Spleen (tissue), 11 donors: ENCODE measurements around the gene CCDC80. TPM values are rescaled to one million over a fixed set of nuclear protein-coding genes. Genes with fewer than 3 reads are reported as not detected.

ENCODE experiments used
- DNase-seq: peaks from one replicate; pipeline ENCODE4 v3.0.0-alpha.2; 2020
- H3K27ac ChIP-seq, 8 donors: fragments of 200-600 bp; sonication (generic) in 7 of 8; 1 replicate in 4 of 8; 2 replicates in 4 of 8; pipeline versions ENCODE4 v1.5.0 to v1.8.0; 2016 to 2021; ENCODE audit warnings: inconsistent platforms in 4 of 8, mild to moderate bottlenecking in 4 of 8, moderate library complexity in 1 of 8
- H3K27me3 ChIP-seq, 7 donors: fragments of 200-600 bp; sonication (generic) in 6 of 7; replicated peaks in 1 of 7; 1 replicate in 4 of 7; 2 replicates in 3 of 7; pipeline versions ENCODE4 v1.5.0 to v1.8.0; 2016 to 2021; ENCODE audit warnings: inconsistent platforms in 3 of 7, mild to moderate bottlenecking in 1 of 7
- H3K36me3 ChIP-seq, 6 donors: fragments of 200-600 bp; sonication (generic) in 5 of 6; 1 replicate in 4 of 6; 2 replicates in 2 of 6; pipeline versions ENCODE4 v1.5.0 to v1.8.0; 2016 to 2021; ENCODE audit warnings: inconsistent platforms in 2 of 6
- H3K4me1 ChIP-seq, 6 donors: fragments of 200-600 bp; sonication (generic) in 5 of 6; 1 replicate in 3 of 6; 2 replicates in 3 of 6; pipeline versions ENCODE4 v1.5.0 to v1.8.0; 2016 to 2021; ENCODE audit warnings: inconsistent platforms in 3 of 6
- H3K4me3 ChIP-seq, 8 donors: fragments of 200-600 bp; sonication (generic) in 7 of 8; 1 replicate in 4 of 8; 2 replicates in 4 of 8; pipeline versions ENCODE4 v1.5.0 to v1.8.0; 2016 to 2021; ENCODE audit warnings: inconsistent platforms in 4 of 8, mild to moderate bottlenecking in 4 of 8, moderate library complexity in 2 of 8
- H3K9me3 ChIP-seq, 8 donors: fragments of 200-600 bp; sonication (generic) in 7 of 8; 1 replicate in 4 of 8; 2 replicates in 4 of 8; pipeline versions ENCODE4 v1.5.0 to v1.8.0; 2016 to 2021; ENCODE audit warnings: inconsistent platforms in 4 of 8
- POLR2A ChIP-seq, 3 donors: fragments of 450-650 bp; IDR thresholded peaks; one replicate each; pipeline ENCODE4 v1.5.1; 2017; ENCODE audit warnings: antibody characterized with exemption in 3 of 3, mild to moderate bottlenecking in 1 of 3
- POLR2AphosphoS5 ChIP-seq, 3 donors: sonication (generic); formaldehyde crosslinking; IDR thresholded peaks; one replicate each; pipeline ENCODE4 v1.5.1; 2017; ENCODE audit warnings: antibody characterized with exemption in 3 of 3
- WGBS, 5 donors: extraction: QIAGEN DNeasy Blood & Tissue Kit in 3 of 5; methylation state at CpG; one replicate each; pipeline versions ENCODE4 v1.1.5 to v1.1.7; 2013 to 2018; 5-methylcytosine and 5-hydroxymethylcytosine counted together
- intact Hi-C: fragments of 100-400 bp; cut with DNase I; formaldehyde crosslinking; loops from one replicate; pipeline ENCODE4 v1.15.0; 2023; ENCODE audit warnings: low total_unique reads
- polyA plus RNA-seq, 3 donors: library from polyadenylated mRNA; stranded (reverse); fragments of 200-250 nt; gene quantifications; one replicate each; pipeline ENCODE4 v1.2.1, GENCODE V29; 2013
- total RNA-seq, 7 donors: library from RNA; depleted of rRNA in 3 of 7; stranded (reverse); fragments of >200 nt in 3 of 7; fragmentation: NEBNext Ultra II Directional in 4 of 7; extraction: Animal tissue kit (Norgen Biotek cat#: 25700) in 4 of 7; gene quantifications; one replicate each; pipeline versions ENCODE4 v1.1.0 to v1.2.1, GENCODE V29; 2016 to 2021
- TF ChIP-seq, protein P1 (sequence below), 11 experiments: fragments of 200-600 bp in 7 of 11; fragments of 450-650 bp in 4 of 11; sonication (generic) in 4 of 11; IDR thresholded peaks in 8 of 11; conservative IDR thresholded peaks in 3 of 11; 1 replicate in 7 of 11; 2 replicates in 4 of 11; pipeline versions ENCODE4 v1.4.0 to v1.8.0; 2016 to 2021; ENCODE audit warnings: antibody characterized with exemption in 11 of 11, inconsistent platforms in 4 of 11, mild to moderate bottlenecking in 1 of 11
- donor health status: healthy with polysubstance abuse.
- donor health status: DM: no; HTN: no; CAD: no; lungs with moderate emphysema.
- donor health status: DM: no; HTN: no; CAD: no.
- donor health status: Bipolar disorder and iron deficiency.
- donor health status: healthy.
- donor health status: DM: no; HTN: no; CAD: no.
- donor health status: DM: yes; HTN: yes; CAD: no.

CCDC80 gene
- total and polyA plus RNA-seq, 10 donors: 5.2 to 99.9 (median 31.5) TPM

DNA sequence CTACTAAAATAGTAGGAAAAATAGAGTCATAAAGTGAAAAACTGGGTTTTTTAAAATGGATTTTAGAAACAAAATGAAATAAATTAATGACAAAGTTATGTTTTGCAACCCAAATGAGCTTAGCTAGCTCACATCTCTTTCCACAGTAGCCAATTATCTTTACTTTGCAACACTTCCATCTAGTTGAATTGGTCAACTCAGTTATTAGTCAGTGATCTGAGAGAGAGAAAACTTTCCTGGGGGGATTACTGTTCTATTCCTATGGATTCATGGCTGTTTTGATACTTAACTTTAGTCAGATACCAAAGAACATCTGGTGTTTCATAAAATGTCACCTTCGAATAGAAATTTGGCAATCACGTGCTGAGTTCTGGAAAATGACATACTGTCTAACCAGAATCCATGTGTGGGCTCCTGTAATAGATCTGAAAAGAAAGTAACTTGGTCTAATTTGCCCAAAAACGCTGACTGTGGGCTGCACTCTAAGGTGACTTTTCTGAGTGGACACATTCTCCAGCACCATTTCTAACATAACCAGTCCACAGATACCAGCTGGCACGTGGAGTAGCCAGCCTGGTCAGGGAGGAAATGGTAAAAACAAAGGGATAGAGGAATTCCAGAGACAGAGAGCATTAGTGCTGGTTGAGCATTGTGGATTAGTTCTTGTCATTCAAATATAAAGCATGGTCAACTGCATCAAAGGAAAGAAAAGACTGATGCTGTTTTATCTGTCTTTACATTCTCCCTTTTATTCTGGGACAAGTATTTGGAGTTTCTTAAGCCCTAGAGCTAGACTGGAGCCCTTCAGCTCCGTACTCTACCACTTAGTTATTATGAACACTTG is 45.2 kb upstream of the CCDC80 start:
- H3K4me1 ChIP-seq: peaks cover 0 to 6% (median 0%) of the 10 kb centered on the region in 6 donors
- DNase-seq: no peak
- no peaks in the 10 kb centered on the region for H3K36me3 ChIP-seq
- no peak overlapping the region for H3K4me3 ChIP-seq
- H3K9me3 ChIP-seq: no peaks in the 10 kb centered on the region
- WGBS, 5 donors: 70 to 90% (median 86%) methylated on average over 5 of the region's 5 CpGs
- intact Hi-C loops: no loop called here
- no peaks in the 10 kb centered on the region for H3K27me3 ChIP-seq
- H3K27ac ChIP-seq: no peak overlapping the region
- TF ChIP-seq POLR2AphosphoS5 (IDR thresholded peaks at IDR 0.05): no peak
- TF ChIP-seq, protein P1, sequence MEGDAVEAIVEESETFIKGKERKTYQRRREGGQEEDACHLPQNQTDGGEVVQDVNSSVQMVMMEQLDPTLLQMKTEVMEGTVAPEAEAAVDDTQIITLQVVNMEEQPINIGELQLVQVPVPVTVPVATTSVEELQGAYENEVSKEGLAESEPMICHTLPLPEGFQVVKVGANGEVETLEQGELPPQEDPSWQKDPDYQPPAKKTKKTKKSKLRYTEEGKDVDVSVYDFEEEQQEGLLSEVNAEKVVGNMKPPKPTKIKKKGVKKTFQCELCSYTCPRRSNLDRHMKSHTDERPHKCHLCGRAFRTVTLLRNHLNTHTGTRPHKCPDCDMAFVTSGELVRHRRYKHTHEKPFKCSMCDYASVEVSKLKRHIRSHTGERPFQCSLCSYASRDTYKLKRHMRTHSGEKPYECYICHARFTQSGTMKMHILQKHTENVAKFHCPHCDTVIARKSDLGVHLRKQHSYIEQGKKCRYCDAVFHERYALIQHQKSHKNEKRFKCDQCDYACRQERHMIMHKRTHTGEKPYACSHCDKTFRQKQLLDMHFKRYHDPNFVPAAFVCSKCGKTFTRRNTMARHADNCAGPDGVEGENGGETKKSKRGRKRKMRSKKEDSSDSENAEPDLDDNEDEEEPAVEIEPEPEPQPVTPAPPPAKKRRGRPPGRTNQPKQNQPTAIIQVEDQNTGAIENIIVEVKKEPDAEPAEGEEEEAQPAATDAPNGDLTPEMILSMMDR (IDR thresholded peaks at IDR 0.05 in 8 of 11, conservative IDR thresholded peaks at IDR 0.05 in 3 of 11): no peak
- TF ChIP-seq POLR2A (IDR thresholded peaks at IDR 0.05): no peak

DNA sequence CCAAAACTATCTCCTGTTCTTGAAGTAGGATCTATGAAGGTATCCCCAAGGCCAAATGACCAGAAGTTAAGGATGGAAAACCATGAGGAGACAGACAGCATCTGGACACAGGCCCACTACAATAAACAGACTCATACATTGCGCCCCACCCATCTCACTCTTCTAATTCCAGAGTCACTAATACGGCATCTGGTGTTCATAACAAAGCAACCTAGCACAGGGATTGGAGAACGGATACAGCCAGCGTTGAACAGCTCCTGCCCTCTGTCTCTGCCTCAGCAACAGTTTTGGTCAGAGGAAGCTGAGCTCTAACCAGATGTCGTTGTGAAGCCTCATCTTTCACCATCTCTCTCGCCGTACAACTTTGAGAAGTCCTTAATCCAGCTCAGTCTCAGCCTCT is 44.5 kb upstream of the CCDC80 start:
- Histone ChIP-seq H3K4me3 (no peak overlapping the region), H3K27me3 (no peaks in the 10 kb centered on the region), H3K27ac (no peak overlapping the region), H3K36me3 (no peaks in the 10 kb centered on the region), H3K4me1 (peaks cover 0 to 6% (median 0%) of the 10 kb centered on the region in 6 donors), H3K9me3 (no peaks in the 10 kb centered on the region)
- TF ChIP-seq, protein P1 (IDR thresholded peaks at IDR 0.05 in 8 of 11, conservative IDR thresholded peaks at IDR 0.05 in 3 of 11): no peak
- TF ChIP-seq POLR2AphosphoS5 (IDR thresholded peaks at IDR 0.05) (no peak), POLR2A (IDR thresholded peaks at IDR 0.05) (no peak)
- 88 to 95% (median 93%) methylated on average over 7 of the region's 7 CpGs for WGBS, 5 donors
- intact Hi-C loops: no loop called here
- DNase-seq: no peak

DNA sequence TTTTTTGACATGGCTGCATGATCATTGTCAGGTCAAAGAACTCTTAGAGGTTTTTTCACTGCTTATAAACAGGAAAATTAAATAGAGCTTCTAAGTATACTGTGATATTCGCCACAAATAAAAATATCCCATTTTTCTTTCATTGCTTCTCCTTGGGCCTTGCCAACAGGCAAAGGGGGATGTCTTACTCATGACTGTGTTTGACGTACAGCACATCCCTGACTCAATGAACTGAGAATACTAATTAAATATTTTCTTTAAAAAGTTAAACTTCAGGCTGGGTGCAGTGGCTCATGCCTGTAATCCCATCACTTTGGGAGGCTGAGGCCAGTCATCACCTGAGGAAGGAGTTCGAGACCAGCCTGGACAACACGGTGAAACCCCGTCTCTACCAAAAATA is 41.4 kb upstream of the CCDC80 start:
- Histone ChIP-seq H3K36me3 (no peaks in the 10 kb centered on the region), H3K27ac (no peak overlapping the region), H3K27me3 (no peaks in the 10 kb centered on the region), H3K4me1 (peaks cover 1 to 10% (median 2%) of the 10 kb centered on the region in 6 donors), H3K4me3 (no peak overlapping the region), H3K9me3 (no peaks in the 10 kb centered on the region)
- DNase-seq: no peak
- WGBS, 5 donors: 91 to 98% (median 96%) methylated on average over 5 of the region's 5 CpGs
- intact Hi-C loops: no loop called here
- TF ChIP-seq POLR2AphosphoS5 (IDR thresholded peaks at IDR 0.05): no peak
- TF ChIP-seq POLR2A (IDR thresholded peaks at IDR 0.05): no peak
- TF ChIP-seq, protein P1 (IDR thresholded peaks at IDR 0.05 in 8 of 11, conservative IDR thresholded peaks at IDR 0.05 in 3 of 11): no peak

DNA sequence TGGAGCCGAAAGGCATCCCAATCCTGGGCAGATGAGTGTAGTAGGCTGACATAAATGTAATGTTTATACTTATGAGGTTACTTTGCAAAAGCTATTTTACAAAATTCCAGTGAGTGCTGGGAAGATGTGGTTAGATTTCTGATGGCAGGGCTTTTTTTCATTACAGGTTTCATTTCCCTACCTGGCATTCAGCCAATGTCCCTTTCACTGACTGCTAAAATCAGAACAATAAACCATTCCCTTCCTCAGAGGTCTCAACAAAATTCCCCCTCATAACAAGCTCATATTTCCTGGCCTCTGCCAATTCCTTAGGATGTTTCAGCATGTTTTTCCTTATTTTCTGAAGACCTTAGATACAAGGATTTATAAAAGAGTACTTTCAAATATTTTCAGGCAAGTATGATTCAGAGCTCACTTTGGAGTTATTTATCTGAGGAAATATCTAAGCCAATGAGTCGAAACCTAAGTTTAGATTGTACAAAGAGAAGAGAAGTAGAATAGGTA is 40.9 kb upstream of the CCDC80 start:
- intact Hi-C loops: no loop called here
- Histone ChIP-seq H3K4me1 (peaks cover 6 to 15% (median 7%) of the 10 kb centered on the region in 6 donors), H3K36me3 (no peaks in the 10 kb centered on the region), H3K9me3 (no peaks in the 10 kb centered on the region), H3K27ac (no peak overlapping the region), H3K27me3 (no peaks in the 10 kb centered on the region), H3K4me3 (no peak overlapping the region)
- DNase-seq: no peak
- 80 to 89% (median 82%) methylated on average over 2 of the region's 2 CpGs for WGBS, 5 donors
- TF ChIP-seq POLR2AphosphoS5 (IDR thresholded peaks at IDR 0.05) (no peak), POLR2A (IDR thresholded peaks at IDR 0.05) (no peak)
- TF ChIP-seq, protein P1 (IDR thresholded peaks at IDR 0.05 in 8 of 11, conservative IDR thresholded peaks at IDR 0.05 in 3 of 11): no peak
